GM13977 (cell line): ENCODE data around the gene PCDHA12.

Source experiments
- DNase-seq: peaks from one replicate; pipeline ENCODE4 v3.0.0; 2012; ENCODE audit warnings: low spot score
- in situ Hi-C: fragments of 300-500 bp; cut with MboI; formaldehyde crosslinking; loops from one replicate; pipeline ENCODE4 v1.12.0; 2022; ENCODE audit warnings: low sequenced_read_pairs, low pct_unique_long_range_greater_than_20kb, mixed read lengths, inconsistent platforms; ENCODE audit not compliant: unreplicated experiment
- TF ChIP-seq, protein P1 (sequence below): IDR thresholded peaks from 2 replicates; pipeline ENCODE4 v1.5.1; 2012; ENCODE audit warnings: mild to moderate bottlenecking, control low read depth; ENCODE audit not compliant: insufficient read depth; ENCODE audit errors: extremely low read depth, missing control alignments

PCDHA12 gene

DNA sequence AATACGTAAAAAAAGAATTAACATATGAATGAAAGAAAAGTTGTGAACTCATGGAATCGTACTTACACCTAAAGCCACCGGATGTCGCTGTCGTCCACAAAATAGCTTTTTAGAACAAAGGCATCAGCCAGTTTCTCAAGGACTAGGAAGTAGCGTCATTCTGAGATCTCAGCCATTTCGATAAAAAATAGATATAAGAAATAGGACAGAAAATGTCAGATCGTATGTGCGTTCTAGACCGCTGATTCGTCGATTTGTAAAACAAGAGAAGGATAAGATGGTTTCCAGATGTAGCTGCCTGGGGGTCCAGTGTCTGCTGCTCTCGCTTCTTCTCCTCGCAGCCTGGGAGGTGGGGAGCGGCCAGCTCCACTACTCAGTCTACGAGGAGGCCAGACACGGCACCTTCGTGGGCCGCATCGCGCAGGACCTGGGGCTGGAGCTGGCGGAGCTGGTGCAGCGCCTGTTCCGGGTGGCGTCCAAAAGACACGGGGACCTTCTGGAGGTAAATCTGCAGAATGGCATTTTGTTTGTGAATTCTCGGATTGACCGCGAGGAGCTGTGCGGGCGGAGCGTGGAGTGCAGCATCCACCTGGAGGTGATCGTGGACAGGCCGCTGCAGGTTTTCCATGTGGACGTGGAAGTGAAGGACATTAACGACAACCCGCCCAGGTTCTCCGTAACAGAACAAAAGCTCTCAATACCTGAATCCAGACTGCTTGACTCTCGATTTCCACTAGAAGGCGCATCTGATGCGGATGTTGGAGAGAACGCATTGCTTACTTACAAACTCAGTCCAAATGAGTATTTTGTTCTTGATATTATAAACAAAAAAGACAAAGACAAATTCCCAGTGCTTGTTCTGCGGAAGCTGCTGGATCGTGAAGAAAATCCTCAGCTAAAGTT is 19.1 kb upstream of the PCDHA12 start, which contains the start of gene PCDHA10:
TSS of gene PCDHA10 (plus strand) at position 126 of the 903 bp plus-strand sequence. CDS start at position 278, 152 bp downstream.
- TF ChIP-seq, protein P1, sequence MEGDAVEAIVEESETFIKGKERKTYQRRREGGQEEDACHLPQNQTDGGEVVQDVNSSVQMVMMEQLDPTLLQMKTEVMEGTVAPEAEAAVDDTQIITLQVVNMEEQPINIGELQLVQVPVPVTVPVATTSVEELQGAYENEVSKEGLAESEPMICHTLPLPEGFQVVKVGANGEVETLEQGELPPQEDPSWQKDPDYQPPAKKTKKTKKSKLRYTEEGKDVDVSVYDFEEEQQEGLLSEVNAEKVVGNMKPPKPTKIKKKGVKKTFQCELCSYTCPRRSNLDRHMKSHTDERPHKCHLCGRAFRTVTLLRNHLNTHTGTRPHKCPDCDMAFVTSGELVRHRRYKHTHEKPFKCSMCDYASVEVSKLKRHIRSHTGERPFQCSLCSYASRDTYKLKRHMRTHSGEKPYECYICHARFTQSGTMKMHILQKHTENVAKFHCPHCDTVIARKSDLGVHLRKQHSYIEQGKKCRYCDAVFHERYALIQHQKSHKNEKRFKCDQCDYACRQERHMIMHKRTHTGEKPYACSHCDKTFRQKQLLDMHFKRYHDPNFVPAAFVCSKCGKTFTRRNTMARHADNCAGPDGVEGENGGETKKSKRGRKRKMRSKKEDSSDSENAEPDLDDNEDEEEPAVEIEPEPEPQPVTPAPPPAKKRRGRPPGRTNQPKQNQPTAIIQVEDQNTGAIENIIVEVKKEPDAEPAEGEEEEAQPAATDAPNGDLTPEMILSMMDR = no peak
- in situ Hi-C loops = no loop called here
- DNase-seq = no peak

DNA sequence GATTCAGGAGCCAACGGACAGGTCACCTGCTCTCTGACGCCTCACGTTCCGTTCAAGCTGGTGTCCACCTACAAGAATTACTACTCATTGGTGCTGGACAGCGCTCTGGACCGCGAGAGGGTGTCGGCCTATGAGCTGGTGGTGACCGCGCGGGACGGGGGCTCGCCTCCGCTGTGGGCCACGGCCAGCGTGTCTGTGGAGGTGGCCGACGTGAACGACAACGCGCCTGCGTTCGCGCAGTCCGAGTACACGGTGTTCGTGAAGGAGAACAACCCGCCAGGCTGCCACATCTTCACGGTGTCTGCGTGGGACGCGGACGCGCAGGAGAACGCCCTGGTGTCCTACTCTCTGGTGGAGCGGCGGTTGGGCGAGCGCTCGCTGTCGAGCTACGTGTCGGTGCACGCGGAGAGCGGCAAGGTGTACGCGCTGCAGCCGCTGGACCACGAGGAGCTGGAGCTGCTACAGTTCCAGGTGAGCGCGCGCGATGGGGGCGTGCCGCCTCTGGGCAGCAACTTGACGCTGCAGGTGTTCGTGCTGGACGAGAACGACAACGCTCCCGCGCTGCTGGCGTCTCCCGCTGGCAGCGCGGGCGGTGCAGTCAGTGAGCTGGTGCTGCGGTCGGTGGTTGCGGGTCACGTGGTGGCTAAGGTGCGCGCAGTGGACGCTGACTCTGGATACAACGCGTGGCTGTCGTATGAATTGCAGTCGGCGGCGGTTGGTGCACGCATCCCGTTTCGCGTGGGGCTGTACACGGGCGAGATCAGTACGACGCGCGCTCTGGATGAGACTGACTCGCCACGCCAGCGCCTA is 17.7 kb upstream of the PCDHA12 start:
- no peak for DNase-seq
- TF ChIP-seq, protein P1 = no peak
- in situ Hi-C loops = no loop called here

DNA sequence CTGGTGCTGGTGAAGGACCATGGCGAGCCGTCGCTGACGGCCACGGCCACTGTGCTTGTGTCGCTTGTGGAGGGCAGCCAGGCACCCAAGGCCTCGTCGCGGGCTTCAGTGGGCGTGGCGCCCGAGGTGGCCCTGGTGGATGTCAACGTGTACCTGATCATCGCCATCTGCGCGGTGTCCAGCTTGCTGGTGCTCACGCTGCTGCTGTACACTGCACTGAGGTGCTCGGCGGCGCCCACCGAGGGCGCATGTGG is 17.2 kb upstream of the PCDHA12 start:
- TF ChIP-seq, protein P1 = no peak
- DNase-seq = no peak
- in situ Hi-C loops = no loop called here

DNA sequence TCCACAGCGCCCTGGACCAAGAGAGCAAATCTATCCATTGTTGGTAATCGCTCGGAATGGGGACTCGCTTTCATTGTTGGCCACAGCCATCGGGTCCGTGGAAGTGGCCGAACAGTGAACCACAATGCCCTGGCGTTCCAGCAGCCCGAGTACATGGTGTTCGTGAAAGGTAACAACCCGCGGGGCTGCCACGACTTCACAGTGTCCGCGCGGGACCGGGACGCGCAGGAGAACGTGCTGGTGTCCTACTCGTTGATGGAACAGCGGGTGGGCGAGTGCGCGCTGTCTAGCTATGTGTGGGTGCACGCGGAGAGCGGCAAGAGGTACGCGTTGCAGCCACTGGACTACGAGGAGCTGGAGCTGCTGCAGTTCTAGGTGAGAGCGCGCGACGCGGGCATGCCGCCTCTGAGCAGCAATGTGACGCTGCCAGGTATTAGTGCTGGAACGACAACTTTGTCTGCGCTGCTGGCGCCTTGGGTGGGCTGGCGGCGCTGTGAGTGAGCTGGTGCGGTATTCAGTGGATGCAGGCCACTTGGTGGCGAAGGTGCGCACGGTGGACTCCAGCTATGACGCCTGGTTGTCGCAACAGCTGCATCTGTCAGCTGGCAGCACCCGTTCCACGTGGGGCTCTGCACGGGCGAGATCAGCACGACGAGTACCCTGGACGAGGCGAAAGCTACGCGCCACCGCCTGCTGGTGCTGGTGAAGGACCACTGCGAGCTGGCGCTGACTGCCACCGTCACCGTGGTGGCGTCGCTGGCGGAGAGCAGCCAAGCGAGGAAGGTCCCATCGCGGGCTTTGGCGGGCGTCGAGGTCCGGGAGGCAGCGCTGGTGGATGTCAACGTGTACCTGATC is 12.4 kb upstream of the PCDHA12 start:
- TF ChIP-seq, protein P1 = no peak
- DNase-seq = no peak
- in situ Hi-C loops = no loop called here

DNA sequence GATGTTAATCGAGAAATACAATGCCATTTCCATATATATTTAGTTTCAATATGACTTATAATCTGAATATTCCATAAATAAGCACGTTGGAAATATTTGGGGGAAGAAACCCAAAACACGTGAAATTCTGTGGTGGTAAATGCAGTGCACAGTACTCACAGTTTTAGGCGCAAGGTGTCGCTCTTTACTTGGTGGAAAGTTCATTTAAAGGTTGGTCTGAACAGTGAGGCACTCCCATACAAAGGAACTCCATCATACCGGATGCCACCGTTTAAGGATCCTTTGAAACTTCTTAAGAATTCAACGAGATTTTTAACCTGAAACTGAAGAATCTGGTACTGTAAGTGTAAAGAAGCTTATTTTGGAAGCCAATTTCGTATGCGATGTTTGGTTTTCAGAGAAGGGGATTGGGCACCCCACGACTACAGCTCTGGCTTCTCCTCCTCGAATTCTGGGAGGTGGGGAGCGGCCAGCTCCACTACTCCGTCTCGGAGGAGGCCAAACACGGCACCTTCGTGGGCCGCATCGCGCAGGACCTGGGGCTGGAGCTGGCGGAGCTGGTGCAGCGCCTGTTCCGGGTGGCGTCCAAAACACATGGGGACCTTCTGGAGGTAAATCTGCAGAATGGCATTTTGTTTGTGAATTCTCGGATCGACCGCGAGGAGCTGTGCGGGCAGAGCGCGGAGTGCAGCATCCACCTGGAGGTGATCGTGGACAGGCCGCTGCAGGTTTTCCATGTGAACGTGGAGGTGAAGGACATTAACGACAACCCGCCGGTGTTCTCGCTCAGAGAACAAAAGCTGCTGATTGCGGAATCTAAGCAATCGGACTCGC is 6.2 kb upstream of the PCDHA12 start, which contains the start of gene PCDHA11:
TSS of gene PCDHA11 (plus strand) at position 237 of the 834 bp plus-strand sequence. CDS start at position 384, 147 bp downstream.
- in situ Hi-C loops = no loop called here
- TF ChIP-seq, protein P1 = peak; percentile 24
- DNase-seq = no peak
